ENCODE data around the gene MSX2. TPM values are rescaled to one million over a fixed set of nuclear protein-coding genes. Genes with fewer than 3 reads are reported as not detected.
A peak's percentile ranks its signal among the peaks of the same experiment; 100 is the strongest.

Gene MSX2
- total RNA-seq, 2 experiments from 2014 or later = not detected

- CTCF ChIA-PET = no interaction called here
- intact Hi-C loops (cut with micrococcal nuclease) = no loop called here
- Mint-ChIP-seq H3K4me3 (no peak overlapping the region), H3K36me3 (no peaks in the 10 kb centered on the region), H3K9me3 (no peaks in the 10 kb centered on the region), H3K4me1 (ENCODE audit: low read depth) (peaks cover 24% of the 10 kb centered on the region), H3K27ac (no peak overlapping the region), H3K27me3 (peaks cover 79% of the 10 kb centered on the region)
- POLR2A ChIA-PET = no interaction called here
- DNase-seq = no peak
Observed at GRCh38 chr5:174721530-174722432, 2.6 kb upstream of the MSX2 start.

DNA sequence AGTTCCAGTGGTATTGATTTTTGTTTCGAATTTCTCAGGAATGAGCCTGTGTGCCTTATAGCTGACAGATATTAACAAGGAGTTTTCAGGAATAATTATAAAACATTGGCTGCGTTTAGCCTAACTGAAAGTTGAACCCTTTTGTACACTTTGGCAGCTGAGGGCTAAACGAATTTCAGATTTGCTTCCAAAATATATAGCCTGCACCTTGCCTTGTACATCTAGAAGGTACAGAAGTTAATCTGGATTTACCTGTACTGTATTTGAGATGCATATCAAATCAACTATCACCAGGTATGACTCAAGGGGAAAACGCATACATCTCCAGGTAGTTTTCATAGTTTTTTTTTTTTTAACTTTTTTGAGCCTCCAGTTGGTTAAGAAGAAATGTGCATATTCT is 1.9 kb upstream of the MSX2 start:
- H3K27me3 Mint-ChIP-seq = peaks cover 80% of the 10 kb centered on the region
- ChIA-PET CTCF (no interaction called here), POLR2A (no interaction called here)
- H3K4me3 Mint-ChIP-seq = no peak overlapping the region
- no peak for DNase-seq
- no peaks in the 10 kb centered on the region for H3K36me3 Mint-ChIP-seq
- no peak overlapping the region for H3K27ac Mint-ChIP-seq
- H3K4me1 Mint-ChIP-seq (ENCODE audit: low read depth) = peaks cover 24% of the 10 kb centered on the region
- no peaks in the 10 kb centered on the region for H3K9me3 Mint-ChIP-seq
- intact Hi-C loops (cut with micrococcal nuclease) = no loop called here

- no peaks in the 10 kb centered on the region for H3K9me3 Mint-ChIP-seq
- peak overlapping the region; percentile 67 for H3K4me3 Mint-ChIP-seq
- no peaks in the 10 kb centered on the region for H3K36me3 Mint-ChIP-seq
- DNase-seq = no peak
- no peak overlapping the region for H3K27ac Mint-ChIP-seq
- ChIA-PET POLR2A (no interaction called here), CTCF (no interaction called here)
- peaks cover 24% of the 10 kb centered on the region for H3K4me1 Mint-ChIP-seq (ENCODE audit: low read depth)
- intact Hi-C loops (cut with micrococcal nuclease) = no loop called here
- H3K27me3 Mint-ChIP-seq = peaks cover 86% of the 10 kb centered on the region
Observed at GRCh38 chr5:174723315-174723978, 935 bp upstream of the MSX2 start.

GRCh38 chr5:174723979-174724483 is 351 bp upstream of the MSX2 start:
- ChIA-PET POLR2A (no interaction called here), CTCF (no interaction called here)
- no peaks in the 10 kb centered on the region for H3K9me3 Mint-ChIP-seq
- intact Hi-C loops (cut with micrococcal nuclease) = no loop called here
- H3K27me3 Mint-ChIP-seq = peaks cover 84% of the 10 kb centered on the region
- H3K4me3 Mint-ChIP-seq = peak overlapping the region; percentile 67
- DNase-seq = no peak
- H3K4me1 Mint-ChIP-seq (ENCODE audit: low read depth) = peaks cover 24% of the 10 kb centered on the region
- H3K27ac Mint-ChIP-seq = no peak overlapping the region
- H3K36me3 Mint-ChIP-seq = no peaks in the 10 kb centered on the region

GRCh38 chr5:174725261-174725990 is 1.0 kb downstream of the MSX2 start:
- Mint-ChIP-seq H3K27me3 (peaks cover 75% of the 10 kb centered on the region), H3K4me1 (ENCODE audit: low read depth) (peaks cover 21% of the 10 kb centered on the region), H3K36me3 (no peaks in the 10 kb centered on the region), H3K27ac (no peak overlapping the region), H3K9me3 (no peaks in the 10 kb centered on the region), H3K4me3 (peak overlapping the region; percentile 43)
- DNase-seq = no peak
- intact Hi-C loops (cut with micrococcal nuclease) = no loop called here
- ChIA-PET POLR2A (no interaction called here), CTCF (no interaction called here)

DNA sequence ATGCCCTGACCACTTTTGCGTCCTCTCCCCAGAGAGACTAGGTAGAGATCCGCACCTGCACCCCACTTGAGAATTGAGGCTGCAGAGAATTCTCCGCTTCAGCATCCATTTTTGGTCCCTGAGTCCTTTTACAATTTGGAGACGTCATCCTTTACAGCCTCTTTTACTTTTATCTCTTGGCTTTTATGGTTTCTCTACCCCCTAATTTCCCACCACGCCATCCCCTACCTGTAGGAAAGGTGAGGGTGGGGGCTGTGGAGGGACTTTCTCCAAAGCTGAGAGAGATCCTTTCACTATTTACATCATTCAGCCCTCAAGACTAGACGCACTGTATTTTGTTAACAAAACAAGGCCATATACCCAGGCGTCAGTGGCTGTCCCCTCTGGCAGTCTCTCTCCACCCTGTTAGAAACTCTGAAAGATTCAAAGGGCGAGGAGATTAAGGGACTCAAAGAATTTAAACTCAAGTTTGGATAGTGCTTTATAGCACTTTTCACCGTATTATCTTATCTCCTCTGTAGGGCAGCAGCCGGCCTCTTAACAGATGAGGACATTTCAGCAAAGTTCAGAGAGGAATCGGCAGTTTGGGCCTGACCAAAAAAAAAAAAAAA is 1.7 kb downstream of the MSX2 start:
- H3K4me3 Mint-ChIP-seq = no peak overlapping the region
- H3K36me3 Mint-ChIP-seq = no peaks in the 10 kb centered on the region
- no peaks in the 10 kb centered on the region for H3K9me3 Mint-ChIP-seq
- CTCF ChIA-PET = no interaction called here
- peaks cover 19% of the 10 kb centered on the region for H3K4me1 Mint-ChIP-seq (ENCODE audit: low read depth)
- no peak overlapping the region for H3K27ac Mint-ChIP-seq
- POLR2A ChIA-PET = no interaction called here
- peaks cover 77% of the 10 kb centered on the region for H3K27me3 Mint-ChIP-seq
- no peak for DNase-seq
- intact Hi-C loops (cut with micrococcal nuclease) = no loop called here

- ChIA-PET CTCF (no interaction called here), POLR2A (no interaction called here)
- peaks cover 75% of the 10 kb centered on the region for H3K27me3 Mint-ChIP-seq
- H3K4me1 Mint-ChIP-seq (ENCODE audit: low read depth) = peaks cover 16% of the 10 kb centered on the region
- H3K9me3 Mint-ChIP-seq = no peaks in the 10 kb centered on the region
- H3K27ac Mint-ChIP-seq = no peak overlapping the region
- no peak overlapping the region for H3K4me3 Mint-ChIP-seq
- DNase-seq = no peak
- no peaks in the 10 kb centered on the region for H3K36me3 Mint-ChIP-seq
- intact Hi-C loops (cut with micrococcal nuclease) = no loop called here
Observed at GRCh38 chr5:174726916-174727793, 2.8 kb downstream of the MSX2 start.

DNA sequence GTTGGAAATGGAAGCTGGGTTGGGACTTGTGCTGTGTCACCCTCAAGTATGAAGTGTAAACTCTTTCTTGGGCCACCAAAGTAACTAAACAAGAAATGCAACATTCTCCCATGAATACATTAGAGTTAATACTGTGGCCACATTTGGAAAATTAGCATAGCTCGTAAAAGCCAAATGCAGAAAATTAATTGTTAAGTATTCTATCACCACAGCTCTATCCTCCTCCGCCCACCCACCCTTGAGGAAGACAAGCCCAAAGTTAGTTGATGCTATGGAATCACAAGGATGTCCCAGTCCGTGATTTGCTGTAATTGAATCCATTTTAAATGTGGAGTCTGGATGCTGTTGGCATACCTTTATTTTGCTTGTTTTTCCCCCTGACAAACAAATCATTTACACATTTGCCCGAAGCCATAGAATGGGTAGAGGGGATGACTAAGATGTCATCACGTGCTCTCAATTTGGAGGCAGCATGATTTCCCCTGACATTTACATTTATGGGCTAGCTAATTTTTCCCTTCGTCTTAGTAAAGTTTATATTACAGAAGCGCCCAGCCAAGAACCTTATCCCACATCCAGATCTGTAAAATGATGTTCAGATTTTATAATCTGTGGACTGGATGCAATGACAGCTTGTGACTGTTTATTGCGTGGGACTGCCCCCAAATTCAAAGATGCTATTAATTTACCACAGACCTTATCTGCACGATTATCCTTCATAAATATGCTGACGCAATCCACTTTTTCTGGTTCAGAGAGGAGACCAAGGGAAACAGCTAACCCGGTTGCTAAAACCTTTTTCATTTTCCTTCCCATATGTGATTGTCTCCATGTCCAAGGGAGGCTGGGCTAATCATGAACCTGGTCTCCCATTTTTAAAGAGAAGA is 3.7 kb downstream of the MSX2 start:
- peaks cover 16% of the 10 kb centered on the region for H3K4me1 Mint-ChIP-seq (ENCODE audit: low read depth)
- intact Hi-C loops (cut with micrococcal nuclease) = no loop called here
- ChIA-PET POLR2A (no interaction called here), CTCF (no interaction called here)
- no peak overlapping the region for H3K27ac Mint-ChIP-seq
- no peaks in the 10 kb centered on the region for H3K9me3 Mint-ChIP-seq
- no peak overlapping the region for H3K4me3 Mint-ChIP-seq
- no peak for DNase-seq
- no peaks in the 10 kb centered on the region for H3K36me3 Mint-ChIP-seq
- peaks cover 76% of the 10 kb centered on the region for H3K27me3 Mint-ChIP-seq

DNA sequence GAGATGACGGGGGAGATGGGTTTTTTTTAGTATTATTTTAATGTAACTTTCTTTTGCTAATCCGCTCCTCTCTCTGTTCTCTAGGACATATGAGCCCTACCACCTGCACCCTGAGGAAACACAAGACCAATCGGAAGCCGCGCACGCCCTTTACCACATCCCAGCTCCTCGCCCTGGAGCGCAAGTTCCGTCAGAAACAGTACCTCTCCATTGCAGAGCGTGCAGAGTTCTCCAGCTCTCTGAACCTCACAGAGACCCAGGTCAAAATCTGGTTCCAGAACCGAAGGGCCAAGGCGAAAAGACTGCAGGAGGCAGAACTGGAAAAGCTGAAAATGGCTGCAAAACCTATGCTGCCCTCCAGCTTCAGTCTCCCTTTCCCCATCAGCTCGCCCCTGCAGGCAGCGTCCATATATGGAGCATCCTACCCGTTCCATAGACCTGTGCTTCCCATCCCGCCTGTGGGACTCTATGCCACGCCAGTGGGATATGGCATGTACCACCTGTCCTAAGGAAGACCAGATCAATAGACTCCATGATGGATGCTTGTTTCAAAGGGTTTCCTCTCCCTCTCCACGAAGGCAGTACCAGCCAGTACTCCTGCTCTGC is 4.8 kb downstream of the MSX2 start:
- H3K27ac Mint-ChIP-seq = no peak overlapping the region
- no peak for DNase-seq
- no peak overlapping the region for H3K4me3 Mint-ChIP-seq
- H3K4me1 Mint-ChIP-seq (ENCODE audit: low read depth) = peaks cover 8% of the 10 kb centered on the region
- intact Hi-C loops (cut with micrococcal nuclease) = no loop called here
- ChIA-PET POLR2A (no interaction called here), CTCF (no interaction called here)
- H3K27me3 Mint-ChIP-seq = peaks cover 74% of the 10 kb centered on the region
- H3K9me3 Mint-ChIP-seq = no peaks in the 10 kb centered on the region
- no peaks in the 10 kb centered on the region for H3K36me3 Mint-ChIP-seq

DNA sequence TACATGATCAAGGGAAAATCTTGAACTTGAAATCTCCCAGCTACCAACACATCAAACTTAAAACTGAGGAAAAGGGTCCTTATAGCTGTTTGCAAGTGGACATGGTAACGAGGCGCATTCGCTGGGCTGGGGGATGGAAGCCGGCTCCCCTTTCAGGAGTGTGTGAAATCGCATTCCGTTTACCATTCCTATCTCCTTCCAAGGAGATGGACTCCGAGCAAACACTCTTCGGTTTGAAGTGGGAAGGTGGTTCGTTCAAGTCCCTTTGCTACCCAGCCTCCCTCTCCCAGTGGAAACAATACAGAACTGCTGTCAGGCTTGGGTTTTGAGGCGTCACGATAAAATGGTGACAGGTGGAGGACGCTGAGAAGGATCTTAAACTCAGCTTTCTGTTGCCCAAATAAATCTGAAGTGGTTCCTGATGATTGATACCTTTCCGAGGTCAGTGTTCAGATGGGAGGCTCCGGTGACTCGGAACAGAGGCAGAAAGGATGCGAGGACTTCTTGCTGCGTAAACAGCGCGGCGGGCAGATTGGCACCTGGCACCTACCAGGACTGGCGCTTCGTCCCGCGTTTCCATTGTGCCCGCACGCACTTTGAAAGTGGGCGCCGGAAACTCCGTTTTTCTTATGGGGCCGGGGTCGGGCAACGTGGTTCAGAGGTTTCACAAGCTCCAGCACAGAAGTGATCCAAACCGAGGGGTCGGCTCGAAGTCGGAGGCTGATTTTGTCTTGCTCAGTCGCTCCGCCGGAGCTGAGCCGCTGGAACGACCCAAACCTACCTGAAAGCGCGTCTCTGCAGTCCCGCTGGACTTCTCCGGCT is 7.0 kb downstream of the MSX2 start:
- Mint-ChIP-seq H3K27ac (no peak overlapping the region), H3K4me3 (no peak overlapping the region), H3K4me1 (ENCODE audit: low read depth) (peaks cover 10% of the 10 kb centered on the region), H3K27me3 (peaks cover 79% of the 10 kb centered on the region), H3K36me3 (no peaks in the 10 kb centered on the region), H3K9me3 (no peaks in the 10 kb centered on the region)
- intact Hi-C loops (cut with micrococcal nuclease) = loop anchor here (10.0 kb wide), 1 partner anchor 1487 kb away; no protein-coding TSS in a partner anchor
- no peak for DNase-seq
- ChIA-PET CTCF (no interaction called here), POLR2A (no interaction called here)
